AG04450 (cell line): Measurements from ENCODE around the gene C11orf91. TPM values are rescaled to one million over a fixed set of nuclear protein-coding genes. Genes with fewer than 3 reads are reported as not detected.

Experiments
- CTCF ChIA-PET: fragments of 300-600, 350-600 bp; formaldehyde crosslinking; extraction: SDS; loops from one replicate; lab custom pipeline; 2022; ENCODE audit warnings: antibody characterized with exemption, inconsistent platforms; lab: Charles Lee
- POLR2A ChIA-PET: fragments of 350-600 bp; formaldehyde crosslinking; extraction: SDS; loops from one replicate; lab custom pipeline; 2021; ENCODE audit warnings: antibody characterized with exemption, inconsistent platforms; lab: Yijun Ruan, JAX
- DNase-seq: peaks from one replicate; pipeline ENCODE4 v3.0.0-alpha.2; 2011; ENCODE audit warnings: low read depth, low spot score
- H3K27ac ChIP-seq: one replicate; pipeline ENCODE4 v1.5.1; 2012; ENCODE audit warnings: low read depth, low read length, control low read depth
- H3K27me3 ChIP-seq: one replicate; pipeline ENCODE4 v1.6.0; 2012; ENCODE audit warnings: low read length; ENCODE audit not compliant: control insufficient read depth, insufficient read depth
- H3K4me3 ChIP-seq: 2 replicates; pipeline ENCODE4 v1.5.1; 2011; ENCODE audit warnings: mild to moderate bottlenecking, low read depth, low read length, control low read depth
- H3K9me3 ChIP-seq: 2 replicates; pipeline ENCODE4 v1.5.1; 2012; ENCODE audit warnings: low read length; ENCODE audit not compliant: control insufficient read depth, insufficient read depth
- polyA plus RNA-seq: library from polyadenylated mRNA; depleted of rRNA; stranded (reverse); fragments of >200 nt; gene quantifications from 2 replicates; pipeline ENCODE4 v1.2.3, GENCODE V29; 2011
- TF ChIP-seq, protein P1 (sequence below): IDR thresholded peaks from 2 replicates; pipeline ENCODE4 v1.5.1; 2011; ENCODE audit warnings: low read depth, low read length, control low read depth, inconsistent platforms

Gene C11orf91
- polyA plus RNA-seq, 1 experiment = not detected

DNA sequence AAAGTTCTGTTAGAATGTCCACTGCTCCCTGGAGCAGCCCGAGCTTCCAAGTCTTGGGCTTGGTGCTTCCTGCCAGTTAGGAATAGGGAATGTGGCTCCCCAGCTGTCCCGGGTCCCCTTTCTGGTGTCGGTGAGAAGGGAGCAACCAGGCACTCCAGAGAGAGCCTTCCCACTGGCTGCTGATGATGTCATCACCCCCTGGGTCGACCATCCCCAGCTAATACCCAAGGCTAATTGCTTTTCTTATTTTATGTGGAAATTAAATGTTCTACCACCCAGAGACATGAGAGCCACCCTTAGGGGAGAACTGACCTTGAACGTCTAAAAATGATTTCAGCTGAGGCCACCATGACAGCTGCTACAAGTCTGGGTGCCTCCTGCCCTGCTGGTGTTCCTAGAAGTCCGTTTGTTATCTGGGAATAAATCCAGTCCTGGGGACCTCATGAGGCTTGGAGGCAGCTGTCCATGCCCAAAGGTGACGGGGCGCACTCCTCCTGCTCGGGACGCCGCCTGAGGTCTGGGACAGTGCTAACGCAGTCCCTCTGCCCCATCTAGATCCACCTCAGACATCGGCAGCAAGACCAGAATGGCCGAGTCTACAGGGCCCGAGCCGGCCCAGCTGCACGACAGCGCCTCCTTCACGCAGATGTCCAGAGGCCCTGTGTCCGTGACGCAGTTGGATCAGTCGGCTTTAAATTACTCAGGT is 42.3 kb downstream of the C11orf91 start:
- CTCF ChIA-PET = no interaction called here

DNA sequence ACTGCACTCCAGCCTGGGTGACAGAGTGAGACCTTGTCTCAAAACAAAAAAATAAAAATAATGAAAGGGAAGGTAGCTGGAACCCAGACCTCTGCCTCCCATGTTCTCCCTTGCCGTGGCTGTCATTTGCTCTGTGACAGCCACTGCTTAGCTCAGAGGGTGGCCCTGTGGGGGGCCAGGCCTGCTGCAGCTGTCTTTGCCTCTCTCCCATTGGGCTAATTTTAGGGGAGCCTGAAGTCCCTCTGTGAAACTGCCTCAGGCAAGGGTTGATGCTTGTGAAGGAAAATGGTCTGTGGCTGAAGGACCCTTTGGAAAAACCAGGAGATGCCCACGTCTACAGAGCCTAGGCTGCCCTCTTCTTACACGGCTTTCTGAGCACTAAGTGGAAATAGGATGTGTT is 42.9 kb downstream of the C11orf91 start:
- H3K27ac ChIP-seq = no peak overlapping the region
- CTCF ChIA-PET = no interaction called here

More for the DNA sequence above, 42.3 kb downstream of the C11orf91 start:
- Histone ChIP-seq H3K9me3 (no peaks in the 10 kb centered on the region), H3K4me3 (no peak overlapping the region), H3K27me3 (no peaks in the 10 kb centered on the region), H3K27ac (no peak overlapping the region)
- no peak for DNase-seq
- POLR2A ChIA-PET = no interaction called here
- TF ChIP-seq, protein P1, sequence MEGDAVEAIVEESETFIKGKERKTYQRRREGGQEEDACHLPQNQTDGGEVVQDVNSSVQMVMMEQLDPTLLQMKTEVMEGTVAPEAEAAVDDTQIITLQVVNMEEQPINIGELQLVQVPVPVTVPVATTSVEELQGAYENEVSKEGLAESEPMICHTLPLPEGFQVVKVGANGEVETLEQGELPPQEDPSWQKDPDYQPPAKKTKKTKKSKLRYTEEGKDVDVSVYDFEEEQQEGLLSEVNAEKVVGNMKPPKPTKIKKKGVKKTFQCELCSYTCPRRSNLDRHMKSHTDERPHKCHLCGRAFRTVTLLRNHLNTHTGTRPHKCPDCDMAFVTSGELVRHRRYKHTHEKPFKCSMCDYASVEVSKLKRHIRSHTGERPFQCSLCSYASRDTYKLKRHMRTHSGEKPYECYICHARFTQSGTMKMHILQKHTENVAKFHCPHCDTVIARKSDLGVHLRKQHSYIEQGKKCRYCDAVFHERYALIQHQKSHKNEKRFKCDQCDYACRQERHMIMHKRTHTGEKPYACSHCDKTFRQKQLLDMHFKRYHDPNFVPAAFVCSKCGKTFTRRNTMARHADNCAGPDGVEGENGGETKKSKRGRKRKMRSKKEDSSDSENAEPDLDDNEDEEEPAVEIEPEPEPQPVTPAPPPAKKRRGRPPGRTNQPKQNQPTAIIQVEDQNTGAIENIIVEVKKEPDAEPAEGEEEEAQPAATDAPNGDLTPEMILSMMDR = no peak

DNA sequence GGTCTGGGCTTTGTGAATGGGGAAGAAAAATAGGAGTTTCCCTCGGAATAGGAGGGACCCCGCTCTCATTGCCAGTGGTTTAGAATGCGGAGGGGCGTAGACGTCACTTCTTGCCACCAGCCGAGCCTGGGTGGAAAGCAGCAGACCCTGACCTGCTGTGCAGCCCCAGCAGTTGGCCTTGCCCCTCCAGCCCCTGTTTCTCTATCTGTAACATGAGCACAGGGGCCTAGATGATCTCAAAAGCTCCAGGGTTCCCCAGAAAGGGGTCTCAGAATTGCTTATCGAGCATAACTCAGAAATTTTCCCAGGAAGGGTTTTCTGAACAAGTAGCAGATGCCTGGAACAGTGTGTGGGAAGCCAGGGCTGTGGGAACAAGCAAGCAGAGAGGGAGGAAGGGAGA is 43.9 kb downstream of the C11orf91 start:
- ChIA-PET CTCF (no interaction called here), POLR2A (no interaction called here)
- Histone ChIP-seq H3K27me3 (no peaks in the 10 kb centered on the region), H3K27ac (no peak overlapping the region), H3K9me3 (no peaks in the 10 kb centered on the region), H3K4me3 (no peak overlapping the region)
- TF ChIP-seq, protein P1 = no peak
- DNase-seq = no peak

More for the DNA sequence above, 42.9 kb downstream of the C11orf91 start:
- TF ChIP-seq, protein P1 = no peak
- no peak for DNase-seq
- no peaks in the 10 kb centered on the region for H3K27me3 ChIP-seq
- H3K9me3 ChIP-seq = no peaks in the 10 kb centered on the region
- no peak overlapping the region for H3K4me3 ChIP-seq
- POLR2A ChIA-PET = no interaction called here

DNA sequence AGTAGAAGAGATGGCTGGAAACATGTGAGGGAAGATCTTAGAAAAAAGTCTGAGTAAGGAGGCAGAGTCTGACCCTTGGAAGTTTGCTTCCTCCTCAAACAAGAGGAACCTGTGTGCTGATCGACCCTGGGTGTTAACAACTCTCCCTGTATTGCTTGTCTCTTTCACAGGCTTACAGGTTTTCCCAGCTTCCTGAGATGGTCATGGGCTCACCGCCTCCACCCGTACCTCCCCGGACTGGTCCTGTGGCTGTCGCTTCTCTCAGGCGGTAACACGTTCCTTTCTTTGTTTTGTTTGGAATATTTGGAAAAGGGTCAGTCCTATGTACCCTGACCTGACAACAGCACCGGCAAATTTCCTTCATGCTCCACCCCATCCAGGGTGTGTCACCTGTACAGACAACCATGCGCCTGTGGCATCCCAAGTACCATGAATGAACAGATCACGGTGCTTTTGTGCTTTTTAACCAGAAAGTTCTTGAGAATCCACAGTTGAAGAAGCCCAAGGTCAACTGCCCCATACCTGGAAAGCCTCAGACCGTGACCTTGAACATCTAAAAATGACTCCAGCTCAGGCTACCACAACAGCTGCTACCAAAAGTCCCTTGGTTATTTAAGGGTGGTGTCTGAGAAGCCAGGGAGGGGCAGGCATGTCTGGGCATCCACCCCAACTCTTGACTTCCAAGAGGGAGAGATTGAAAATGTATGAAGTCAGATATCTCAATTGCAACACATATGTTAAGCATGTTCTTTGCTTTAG is 44.6 kb downstream of the C11orf91 start:
- Histone ChIP-seq H3K27ac (no peak overlapping the region), H3K4me3 (no peak overlapping the region), H3K9me3 (no peaks in the 10 kb centered on the region), H3K27me3 (no peaks in the 10 kb centered on the region)
- POLR2A ChIA-PET = no interaction called here
- CTCF ChIA-PET = no interaction called here
- no peak for DNase-seq
- TF ChIP-seq, protein P1 = no peak

DNA sequence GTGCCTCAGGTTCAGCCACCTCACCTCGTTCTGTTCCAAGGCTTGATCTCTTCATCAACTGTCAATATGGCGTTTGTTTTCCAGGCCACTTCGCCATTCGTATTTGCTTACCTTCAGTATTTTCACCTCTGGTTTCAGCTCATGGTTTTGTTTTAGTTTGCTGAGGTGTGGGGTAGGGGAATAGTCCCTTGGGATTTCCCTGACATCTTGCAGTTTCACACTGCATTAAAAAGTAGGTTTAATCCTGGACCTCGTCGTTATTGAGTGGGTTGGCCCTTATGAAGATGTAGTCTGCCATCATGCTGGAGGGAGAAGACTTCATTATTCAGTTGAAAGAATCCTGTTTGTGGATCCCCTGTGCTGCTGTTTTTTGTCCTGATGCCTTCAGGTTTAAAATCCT is 46.0 kb downstream of the C11orf91 start:
- no peak overlapping the region for H3K27ac ChIP-seq
- H3K27me3 ChIP-seq = no peaks in the 10 kb centered on the region
- DNase-seq = no peak
- no peak overlapping the region for H3K4me3 ChIP-seq
- no peaks in the 10 kb centered on the region for H3K9me3 ChIP-seq
- TF ChIP-seq, protein P1 = no peak
- ChIA-PET CTCF (interaction anchor here (0.7 kb wide), 1 partner anchor 28 kb away, joined by 4 read pairs; no protein-coding TSS in a partner anchor), POLR2A (no interaction called here)
